ENCODE data around the gene RUFY4.

RUFY4 gene

DNA sequence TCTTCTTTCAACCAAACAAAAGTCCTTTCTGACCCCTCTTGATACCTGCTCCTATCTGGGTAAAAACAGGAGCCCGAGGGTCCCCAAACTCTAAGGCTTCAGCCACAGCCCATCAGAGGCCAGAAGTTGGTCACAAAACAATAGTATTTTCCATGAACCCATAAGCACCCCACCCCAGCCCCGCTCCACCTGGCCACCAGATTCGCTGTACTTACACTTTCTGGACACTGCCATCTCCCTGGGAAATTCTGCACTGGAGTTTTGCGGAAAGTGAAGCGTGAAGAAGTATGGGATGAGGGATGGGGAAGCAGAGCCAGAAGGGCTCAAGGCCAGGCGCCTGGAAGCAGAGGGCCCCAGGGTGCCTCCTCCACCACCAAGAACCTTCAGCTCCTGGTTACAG is 5.2 kb upstream of the RUFY4 start:
- no peak for DNase-seq (ENCODE audit: low spot score)

DNA sequence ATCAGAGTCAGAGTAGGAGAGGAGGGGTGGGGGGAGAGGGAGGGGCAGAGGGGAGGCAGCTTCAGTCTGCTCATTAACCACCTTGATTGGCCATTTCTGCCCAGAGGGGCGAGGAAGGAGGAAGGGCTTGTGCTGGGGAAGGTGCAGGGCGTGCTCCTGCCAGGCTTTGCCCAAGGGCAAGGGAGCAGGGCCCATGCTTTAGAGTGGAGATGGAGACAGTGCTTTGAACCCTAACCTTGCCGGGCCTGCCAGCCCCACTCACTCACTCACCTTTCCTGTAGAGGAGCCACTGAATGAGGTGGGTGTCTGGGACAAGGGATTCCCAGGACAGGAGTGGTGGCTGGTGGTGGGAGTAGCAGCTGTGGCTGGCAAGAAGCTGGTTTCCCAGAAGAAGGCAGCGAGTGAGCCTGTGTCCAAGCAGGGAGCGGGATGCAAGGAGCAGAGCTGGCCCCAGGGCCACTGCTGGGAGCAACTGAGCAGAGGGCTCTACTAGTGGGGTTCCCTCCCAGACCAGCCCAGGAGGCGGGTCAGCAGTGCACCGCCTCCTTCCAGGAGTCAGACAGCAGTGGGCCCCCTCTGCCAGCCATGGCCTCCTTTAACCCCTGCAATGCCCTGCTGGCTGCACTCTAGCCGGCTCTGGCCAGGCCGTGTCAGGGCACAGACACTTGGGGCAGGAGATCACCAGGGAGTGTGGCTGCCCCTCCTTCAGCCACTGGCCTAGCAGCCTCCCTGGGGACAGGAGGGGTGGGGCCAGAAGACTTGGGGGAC is 3.6 kb upstream of the RUFY4 start:
- DNase-seq (ENCODE audit: low spot score) = no peak

DNA sequence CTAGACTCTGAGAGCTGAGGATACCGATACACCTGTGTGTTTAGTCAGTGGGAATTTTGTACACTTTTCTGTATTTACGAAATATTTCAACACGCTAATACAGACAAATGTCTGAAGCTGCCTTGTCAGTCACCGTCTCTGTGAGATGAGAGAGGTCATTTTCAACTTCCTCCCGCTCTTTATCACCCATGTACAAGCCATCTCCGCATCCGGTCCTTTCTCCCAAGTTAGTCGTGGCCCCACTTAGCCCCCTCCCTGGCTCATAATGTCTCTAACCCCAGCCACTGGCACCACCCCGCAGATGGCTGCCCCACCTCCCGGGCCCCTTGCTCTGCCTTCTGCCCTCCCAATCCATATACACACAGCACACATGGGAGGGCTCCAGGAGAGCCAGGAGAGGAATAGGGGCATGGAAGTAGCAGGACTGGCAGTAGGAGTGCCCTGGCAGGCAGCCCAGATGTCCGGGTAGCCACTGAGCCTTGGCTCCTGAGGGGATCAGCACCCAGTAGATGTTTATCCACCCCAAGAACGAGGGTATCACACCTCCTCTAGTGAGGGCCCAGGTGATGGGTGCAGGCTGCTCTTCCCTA is 2.0 kb upstream of the RUFY4 start:
- no peak for DNase-seq (ENCODE audit: low spot score)

DNA sequence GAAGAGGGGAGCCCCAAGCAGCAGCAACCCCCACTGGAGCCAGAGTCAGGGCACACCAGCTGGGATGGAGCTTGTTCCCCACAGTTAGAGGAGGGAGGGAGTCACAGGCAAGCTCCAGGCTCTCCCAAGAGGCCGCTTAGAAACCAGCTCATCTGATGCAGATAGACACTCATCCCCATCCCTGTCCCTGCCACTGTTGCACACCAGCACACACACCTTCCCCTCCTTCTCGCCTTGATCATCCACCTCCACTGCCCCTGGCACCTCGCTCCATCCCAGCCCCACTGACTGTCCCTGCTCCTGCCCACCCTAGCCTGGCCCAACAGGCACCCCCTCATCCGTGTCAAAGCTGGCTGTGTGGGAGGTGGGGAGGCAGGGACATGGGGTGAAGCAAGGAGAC is 1.5 kb upstream of the RUFY4 start:
- no peak for DNase-seq (ENCODE audit: low spot score)

DNA sequence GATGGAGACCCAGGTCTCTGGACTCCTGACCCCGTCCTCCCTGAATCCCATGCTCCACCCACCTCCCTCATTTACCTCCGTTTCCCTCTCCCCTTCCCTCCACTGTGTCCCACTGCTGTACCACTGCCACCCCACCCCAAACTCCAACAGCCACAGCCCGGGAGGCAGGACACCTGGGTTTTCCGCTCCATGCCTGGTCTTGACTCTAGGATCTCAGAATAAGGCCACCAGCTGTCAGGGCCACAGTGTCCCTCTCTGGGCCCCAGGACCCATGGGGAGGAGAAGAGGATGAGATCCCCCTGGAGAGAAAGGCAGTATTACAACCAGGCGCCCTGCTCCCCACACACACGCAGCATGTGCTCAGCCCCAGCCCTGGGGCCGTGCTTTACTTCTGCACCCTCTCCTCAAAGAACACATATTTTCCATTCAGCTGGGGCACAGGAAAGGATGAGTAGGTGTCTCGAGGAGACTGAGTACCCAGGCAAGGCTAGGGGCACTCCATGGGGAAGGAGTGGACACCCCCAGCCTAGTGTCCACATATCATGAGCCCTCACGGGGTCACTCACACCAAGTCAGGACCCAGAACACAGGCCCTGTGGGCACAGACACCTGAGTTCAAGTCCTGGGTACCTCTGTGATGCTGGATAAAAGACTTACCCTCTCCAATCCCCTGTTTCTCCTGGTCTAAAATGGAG is 700 bp downstream of the RUFY4 start:
- DNase-seq (ENCODE audit: low spot score) = no peak

DNA sequence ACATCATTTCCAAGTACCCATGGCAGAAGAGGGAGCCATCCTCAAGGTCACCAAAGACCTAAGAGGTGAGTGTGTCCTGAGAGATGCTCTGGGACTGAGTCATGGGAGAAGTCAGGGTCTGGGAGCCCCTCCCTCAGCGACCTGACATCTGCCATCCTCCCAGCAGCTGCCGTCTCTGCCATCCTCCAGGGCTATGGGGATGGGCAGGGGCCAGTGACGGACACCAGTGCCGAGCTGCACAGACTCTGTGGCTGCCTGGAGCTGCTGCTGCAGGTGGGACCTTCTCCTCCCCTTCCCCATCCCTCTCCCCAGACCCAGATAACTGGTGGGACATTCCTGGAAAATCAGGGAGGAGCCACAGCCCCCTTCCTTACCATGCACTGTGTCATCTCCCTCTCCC is 1.5 kb downstream of the RUFY4 start:
- DNase-seq (ENCODE audit: low spot score) = no peak

DNA sequence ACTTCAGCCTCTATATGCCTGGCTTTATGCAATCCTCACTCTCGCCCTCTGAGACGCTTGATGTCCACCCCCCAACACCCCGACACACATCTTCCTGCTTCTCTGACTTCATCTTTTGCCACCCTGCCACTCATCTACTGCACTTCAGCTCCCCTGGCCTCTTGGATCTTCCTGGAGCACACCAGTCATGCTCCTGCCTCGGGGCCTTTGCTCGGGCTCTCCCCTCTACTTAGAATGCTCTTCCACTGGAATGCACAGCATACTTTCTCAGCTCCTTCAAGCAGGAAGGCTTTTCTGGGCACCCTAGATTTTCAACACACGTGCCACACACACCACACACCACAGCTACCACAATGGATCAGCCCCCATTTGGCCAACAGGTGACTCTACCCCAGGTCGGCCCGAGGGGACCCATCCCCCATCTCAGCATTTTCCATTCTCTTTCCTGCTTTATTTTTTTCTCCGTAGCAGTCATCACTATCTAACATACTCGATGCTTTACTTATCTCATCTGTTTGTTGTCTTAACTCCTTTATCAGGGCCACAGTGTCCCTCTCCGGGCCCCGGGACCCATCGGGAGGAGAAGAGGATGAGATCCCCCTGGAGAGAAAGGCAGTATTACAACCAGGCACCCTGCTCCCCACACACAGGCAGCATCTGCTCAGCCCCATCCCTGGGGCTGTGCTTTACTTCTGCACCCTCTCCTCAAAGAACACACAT is 2.3 kb downstream of the RUFY4 start:
- no peak for DNase-seq (ENCODE audit: low spot score)

DNA sequence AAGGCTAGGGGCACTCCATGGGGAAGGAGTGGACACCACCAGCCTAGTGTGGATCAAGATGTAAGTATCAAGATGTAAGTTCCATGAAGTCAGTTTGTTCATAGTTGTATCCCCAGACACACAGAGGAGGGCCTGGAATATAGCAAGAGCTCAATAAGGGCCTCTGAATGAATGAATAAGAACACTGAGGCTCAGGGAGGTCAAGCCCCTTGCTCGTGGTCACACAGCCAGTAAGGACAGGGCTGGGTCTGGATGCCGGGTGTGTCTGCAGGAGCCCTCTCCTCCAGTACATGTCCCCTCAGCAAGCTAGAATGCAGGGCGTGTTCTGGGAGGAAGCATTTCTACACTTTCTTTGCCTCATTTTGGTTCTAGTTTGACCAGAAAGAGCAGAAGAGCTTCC is 2.9 kb downstream of the RUFY4 start:
- no peak for DNase-seq (ENCODE audit: low spot score)

DNA sequence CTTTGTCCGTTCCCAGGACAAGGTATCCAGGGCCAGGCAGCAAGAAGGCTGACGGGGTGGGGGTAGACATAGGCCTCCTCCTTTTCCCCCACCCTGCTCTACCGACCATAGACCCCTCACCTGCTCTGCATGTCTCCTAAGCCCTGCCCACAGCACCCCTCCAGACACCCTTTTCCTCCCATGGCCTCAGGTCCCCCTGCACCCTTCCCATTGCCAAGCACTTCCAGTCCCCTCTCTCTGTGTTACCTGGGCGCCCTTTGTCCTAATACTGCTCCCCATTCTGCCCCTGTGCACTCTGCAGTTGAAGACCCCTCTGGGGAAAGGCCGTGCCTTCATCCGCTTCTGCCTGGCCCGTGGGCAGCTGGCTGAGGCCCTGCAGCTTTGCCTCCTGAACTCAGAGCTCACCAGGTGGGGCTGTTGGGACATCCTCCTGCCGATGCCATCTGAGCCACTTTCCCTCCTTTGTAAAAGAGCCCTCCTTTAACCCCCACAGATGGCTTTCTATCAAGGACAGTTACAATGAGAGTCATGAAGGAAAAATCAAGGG is 3.5 kb downstream of the RUFY4 start:
- no peak for DNase-seq (ENCODE audit: low spot score)

DNA sequence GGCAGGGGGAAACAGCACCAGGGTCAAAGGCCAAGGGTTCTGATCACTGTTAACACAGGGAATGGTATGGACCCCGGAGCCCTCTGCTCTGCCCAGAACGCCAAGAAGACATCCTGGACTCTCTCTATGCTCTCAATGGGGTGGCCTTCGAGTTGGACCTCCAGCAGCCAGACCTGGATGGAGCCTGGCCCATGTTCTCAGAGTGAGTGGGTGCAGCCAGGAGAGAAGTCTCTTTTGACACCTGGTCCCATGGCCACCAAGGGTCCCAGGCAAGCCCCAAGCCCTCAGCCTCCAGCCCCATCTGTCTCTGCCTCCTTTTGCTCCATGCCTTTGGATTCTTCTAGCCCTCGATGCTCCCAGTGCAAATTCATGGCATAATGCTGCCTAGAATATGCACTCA is 4.1 kb downstream of the RUFY4 start:
- no peak for DNase-seq (ENCODE audit: low spot score)

DNA sequence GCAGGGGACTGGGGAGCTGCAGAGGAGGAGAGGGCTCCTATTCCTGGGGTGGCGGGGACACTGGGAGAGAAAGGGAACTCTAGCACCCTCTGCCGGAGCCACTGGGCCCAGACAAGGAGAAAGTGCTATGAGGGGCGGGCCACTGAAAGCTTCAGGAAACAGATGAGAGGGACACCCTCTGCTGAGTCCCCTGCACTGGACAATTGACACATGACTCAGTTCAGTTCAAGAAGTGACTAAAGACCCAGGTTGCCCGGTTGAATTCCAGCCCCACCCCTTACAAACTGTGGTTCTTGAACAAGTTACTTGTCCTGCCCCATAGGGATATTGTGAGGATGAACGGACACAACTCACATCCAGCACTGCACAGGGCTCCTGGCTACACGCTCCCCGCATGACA is 5.0 kb downstream of the RUFY4 start:
- DNase-seq (ENCODE audit: low spot score) = peak; percentile 54

DNA sequence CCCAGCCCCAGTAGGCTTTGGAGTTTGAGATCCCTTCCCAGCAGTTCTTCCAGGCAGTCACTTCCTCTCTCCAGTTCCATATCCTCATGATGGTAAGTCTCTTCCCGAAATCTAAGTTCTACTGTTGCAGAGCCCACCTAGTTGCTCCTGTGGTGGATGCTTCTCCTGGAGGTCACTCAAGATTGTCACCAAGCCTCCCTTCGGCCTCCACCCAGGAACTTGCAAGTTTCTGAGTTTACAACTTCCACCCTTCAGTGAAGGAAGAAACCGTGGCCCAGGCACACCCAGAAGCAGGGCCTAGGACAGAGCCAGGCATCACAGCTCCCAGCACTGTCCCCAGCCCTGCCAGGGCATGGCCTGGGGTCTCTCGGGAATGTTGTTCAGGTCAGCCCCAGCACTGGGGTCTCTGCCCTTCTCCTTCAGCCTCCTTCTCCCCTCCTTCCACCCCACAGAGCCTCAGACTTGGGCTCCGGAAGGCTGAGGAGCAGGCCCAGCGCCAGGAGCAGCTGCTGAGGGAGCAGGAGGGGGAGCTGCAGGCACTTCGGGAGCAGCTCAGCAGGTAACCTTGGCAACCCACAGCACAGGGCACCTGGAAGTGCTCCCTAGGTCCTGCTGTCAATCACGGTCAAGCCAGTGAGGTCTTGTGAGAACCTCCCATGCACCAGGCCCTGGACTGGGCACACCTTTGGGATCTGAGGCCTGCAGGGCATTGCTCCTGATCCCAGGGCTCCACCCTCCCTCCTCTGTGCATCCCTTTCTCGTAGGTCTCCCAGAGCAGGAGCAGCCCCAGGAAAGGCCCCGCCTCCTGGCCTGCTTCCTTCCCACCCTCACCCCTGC is 7.1 kb downstream of the RUFY4 start:
- DNase-seq (ENCODE audit: low spot score) = no peak

DNA sequence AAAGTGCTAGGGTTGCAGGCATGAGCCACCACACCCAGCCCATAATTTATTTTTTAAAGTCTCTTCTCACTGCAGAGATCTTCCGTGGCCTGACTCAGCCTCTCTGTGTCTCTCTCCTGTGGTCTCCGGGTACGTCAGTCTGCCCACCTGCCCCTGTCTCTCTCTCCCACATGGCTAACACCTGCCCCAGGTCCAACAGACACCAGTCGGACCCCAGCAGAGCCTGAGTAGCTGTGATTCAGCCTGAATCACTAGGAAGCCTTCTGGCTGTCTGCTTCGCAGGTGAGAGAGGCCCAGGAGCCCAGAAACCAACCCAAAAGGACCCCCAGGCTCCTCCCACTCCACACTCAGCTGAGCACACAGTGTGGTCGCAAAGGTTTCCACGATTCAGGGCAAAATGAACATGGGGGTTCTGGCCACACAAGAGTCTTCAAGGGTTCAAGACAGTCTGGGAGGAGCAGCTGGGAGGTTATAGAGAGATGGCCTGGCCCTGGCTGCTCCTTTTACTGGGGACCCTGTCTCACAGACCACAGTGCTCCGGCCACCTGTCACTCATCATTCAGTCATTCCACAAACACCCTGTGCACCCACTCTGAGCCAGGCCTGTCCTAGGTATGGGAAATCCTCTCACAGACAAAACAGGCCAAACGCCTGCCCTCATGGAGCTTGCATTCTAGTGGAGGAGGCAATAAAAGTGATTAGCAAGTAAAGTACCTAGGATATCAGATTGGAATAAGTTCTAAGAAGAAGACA is 8.6 kb downstream of the RUFY4 start:
- DNase-seq (ENCODE audit: low spot score) = no peak

DNA sequence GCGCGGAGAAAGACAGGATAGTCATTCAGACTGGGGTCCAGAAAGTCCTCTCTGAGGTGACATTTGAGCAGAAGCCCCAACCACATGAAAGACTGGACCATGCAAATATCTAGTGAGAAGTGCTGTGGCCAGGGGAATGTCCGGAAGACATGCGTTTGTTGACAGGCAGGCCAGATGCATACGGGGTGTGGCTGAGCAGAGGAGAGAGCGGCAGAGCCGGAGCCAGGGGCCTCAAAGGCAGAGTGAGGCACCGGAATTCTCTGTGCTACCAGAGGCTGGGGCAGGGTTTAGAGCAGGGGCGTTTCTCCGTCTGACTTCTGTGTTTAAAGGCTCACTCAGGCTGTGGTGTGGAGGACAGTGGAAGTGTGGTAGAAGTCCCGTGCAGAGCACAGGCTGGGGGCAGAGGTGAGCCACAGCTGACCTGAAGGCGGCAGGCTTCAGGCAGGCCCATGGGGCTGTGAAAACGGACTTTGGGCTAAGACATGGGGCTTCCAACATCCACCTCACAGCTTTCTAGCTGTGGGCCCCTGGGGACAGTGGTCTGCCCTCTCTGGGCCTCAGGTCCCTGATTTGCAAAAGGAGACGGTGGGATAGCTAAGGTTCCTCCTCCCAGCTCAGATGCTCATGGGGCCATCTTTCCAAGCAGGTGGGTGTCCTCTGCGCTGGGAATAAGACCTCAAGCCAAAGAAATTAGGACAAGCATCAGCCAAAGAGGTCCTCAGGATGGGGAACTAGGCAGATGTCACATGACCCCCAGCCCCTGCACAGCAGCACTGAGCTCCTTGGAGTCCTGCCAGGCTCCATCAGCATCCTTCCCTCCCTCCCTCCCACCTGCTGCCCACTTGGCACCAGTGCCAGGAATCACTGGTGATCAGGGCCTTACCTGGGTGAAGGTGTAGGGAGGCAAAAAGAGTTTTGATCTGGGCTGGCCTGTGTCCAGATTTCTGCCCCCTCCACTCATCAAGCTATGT is 11.2 kb downstream of the RUFY4 start:
- no peak for DNase-seq (ENCODE audit: low spot score)

DNA sequence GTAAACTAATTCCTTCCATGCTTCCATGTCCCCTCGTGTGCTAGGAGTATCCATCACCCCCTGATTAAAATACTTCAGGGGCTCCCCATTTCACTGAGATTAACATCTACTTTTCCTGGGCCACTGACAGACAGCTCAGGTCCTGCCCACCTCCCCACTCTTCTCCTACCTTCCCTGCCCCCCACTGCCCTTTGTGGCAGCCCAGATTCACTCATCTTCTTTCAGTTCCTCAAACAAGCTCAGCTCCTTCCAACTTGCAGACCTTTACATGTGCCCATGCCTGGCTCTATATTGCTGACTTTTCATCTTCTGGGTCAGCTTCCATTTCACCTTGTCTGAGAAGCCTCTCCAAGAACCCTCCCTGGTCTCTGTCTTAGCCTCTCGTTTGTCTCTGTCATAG is 12.0 kb downstream of the RUFY4 start:
- DNase-seq (ENCODE audit: low spot score) = no peak

DNA sequence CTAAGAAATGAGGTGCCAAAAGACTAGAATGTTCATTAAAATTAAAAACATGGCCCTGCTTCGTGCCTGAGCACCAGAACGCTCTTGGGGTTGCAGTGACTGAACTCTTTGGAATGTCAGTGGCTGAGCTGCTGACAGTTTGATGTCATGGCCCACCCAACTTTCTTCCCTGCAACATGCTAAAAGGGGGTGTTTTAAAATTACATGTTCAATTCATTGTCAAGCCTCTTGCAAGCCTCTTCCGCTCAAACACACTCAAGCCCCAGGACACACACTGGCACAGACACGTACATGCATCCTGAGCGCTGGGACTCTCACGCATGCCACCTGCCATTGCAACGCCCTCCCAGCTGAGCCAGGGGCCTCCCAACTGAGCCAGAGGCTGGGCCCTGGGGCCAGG is 12.6 kb downstream of the RUFY4 start:
- DNase-seq (ENCODE audit: low spot score) = no peak

DNA sequence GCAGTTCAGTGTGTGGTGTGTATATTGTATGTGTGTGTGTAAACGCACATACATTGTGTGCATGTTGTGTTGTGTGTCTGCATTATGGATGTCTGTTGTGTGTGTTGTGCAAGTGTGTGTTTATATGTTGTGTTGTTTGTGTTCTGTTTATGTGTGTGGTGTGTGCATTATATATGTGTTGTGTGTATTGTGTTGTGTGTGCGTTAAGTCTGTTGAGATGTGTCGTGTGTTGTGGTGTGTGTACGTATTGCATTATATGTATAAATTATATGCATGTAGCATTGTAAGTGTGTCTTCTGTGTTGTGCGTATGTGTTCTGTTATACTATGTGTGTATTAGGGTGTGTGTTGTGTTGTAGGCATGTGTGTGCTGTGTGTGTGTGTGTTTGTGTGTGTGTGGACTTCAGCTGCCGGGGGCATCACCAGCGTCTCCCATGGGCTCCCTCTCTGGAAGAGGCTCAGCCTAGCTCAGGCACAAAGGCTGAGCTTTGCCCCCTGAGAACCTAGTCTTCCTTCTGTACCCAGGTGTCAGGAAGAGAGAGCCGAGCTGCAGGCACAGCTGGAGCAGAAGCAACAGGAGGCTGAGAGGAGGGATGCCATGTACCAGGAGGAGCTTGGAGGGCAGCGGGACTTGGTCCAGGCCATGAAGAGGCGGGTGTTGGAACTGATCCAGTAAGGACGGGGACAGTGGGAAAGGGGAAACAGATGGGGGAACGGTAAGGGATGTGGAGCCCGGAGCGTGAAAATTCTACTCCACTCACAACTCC is 13.7 kb downstream of the RUFY4 start:
- no peak for DNase-seq (ENCODE audit: low spot score)

DNA sequence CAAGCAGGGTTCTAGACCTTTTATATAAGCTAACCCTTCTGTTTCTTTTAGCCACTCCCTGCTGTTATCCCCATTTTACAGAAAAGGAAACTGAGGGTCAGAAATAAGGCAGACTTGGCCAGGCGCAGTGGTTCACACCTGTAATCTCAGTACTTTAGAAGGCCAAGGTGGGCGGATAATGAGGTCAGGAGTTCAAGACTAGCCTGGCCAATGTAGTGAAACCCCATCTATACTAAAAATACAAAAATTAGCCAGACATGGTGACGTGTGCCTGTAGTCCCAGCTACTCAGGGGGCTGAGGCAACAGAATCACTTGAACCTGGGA is 14.3 kb downstream of the RUFY4 start:
- no peak for DNase-seq (ENCODE audit: low spot score)

DNA sequence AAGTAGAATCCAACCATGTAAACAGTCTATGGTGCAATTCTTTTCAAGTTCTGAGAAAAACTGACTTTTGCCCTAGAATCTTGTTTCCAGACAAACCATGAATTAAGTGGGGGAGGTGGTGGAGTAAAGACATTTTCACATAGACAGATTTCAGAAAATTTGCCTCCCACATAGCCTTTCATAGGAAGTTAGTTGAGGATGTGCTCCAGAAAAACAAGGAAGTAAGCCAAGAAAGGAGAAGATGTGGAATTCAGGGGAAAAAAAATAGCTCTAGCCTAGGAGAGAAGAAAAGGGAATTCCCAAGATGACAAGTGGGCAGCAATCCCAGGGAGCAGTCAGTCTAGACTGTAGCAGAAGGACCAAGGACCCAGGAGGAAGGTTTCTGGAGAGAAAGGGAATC is 17.4 kb downstream of the RUFY4 start:
- no peak for DNase-seq (ENCODE audit: low spot score)

Data from HuH-7 (cell line).